ENCODE data around the gene BLID.

Gene BLID

GRCh38 chr11:122115524-122116379, at the start of gene BLID:
Gene BLID (minus strand): TSS chr11:122116215. CDS start chr11:122115922, 293 bp downstream.
- no peak for DNase-seq (ENCODE audit: low spot score)

GRCh38 chr11:122163053-122163819, 47.2 kb upstream of the BLID start:
- DNase-seq (ENCODE audit: low spot score), result no peak

DNA sequence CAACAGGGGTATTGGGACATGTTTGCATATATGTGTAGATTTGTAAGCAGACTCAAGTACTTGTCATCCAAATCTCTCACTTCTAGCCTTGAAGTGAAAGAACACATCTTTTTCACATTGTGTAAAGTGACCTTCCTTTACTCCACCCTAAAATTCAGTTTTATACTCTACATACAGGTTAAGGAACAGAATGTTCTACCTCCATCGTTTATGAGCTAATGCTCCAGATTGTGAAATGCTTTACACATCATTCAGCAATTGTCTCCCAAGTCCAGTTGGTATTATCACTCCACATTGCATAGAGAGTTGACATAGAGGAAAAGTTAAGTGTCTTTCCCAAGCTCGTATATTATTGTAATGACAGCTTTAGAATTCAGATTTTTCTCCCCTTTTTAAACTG, 46.1 kb upstream of the BLID start:
- no peak for DNase-seq (ENCODE audit: low spot score)

GRCh38 chr11:122160841-122161590, 45.0 kb upstream of the BLID start:
- DNase-seq (ENCODE audit: low spot score), result no peak

DNA sequence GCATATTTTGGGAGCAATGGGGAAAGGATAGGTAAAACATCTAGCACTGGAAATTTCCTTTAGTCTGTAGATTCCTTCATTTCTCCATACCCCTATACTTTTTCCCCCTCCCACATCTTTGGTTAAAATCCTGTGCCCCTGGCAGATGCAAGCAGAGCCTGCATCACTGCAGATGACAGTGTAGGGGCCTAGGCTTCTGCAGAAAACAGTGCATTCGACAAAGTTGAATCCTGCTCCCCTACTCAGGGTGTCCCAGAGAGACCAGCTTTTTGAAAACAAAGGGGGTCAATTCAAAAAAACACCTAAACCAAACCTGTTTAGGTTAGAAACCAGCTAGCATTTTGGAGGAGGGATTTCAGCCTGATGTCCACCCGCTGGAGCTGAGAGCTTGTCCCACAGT, 43.8 kb upstream of the BLID start:
- no peak for DNase-seq (ENCODE audit: low spot score)

GRCh38 chr11:122159173-122159721, 43.2 kb upstream of the BLID start:
- DNase-seq (ENCODE audit: low spot score), result no peak

DNA sequence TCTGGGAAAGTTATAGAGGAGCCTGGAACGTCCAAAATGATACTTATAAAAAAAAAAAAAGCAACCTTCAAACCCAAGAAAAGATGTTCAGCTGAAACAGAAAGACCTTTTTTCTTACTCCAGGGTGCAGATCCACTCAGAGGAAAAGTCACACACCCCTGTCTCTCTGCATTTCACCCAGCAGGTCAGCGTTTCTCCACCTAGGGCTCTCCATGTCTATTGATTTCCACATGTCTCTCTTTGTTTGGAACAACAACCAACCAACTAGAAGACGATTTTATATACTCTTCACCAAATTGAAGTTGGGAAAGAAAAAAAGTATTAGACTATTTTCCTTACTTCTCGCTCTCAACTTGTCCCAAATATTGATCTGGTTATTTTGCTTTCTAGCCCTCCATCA, 42.2 kb upstream of the BLID start:
- no peak for DNase-seq (ENCODE audit: low spot score)

- DNase-seq (ENCODE audit: low spot score), result no peak
Measured at GRCh38 chr11:122157653-122158161, 41.7 kb upstream of the BLID start.

GRCh38 chr11:122156940-122157382, 40.9 kb upstream of the BLID start:
- DNase-seq (ENCODE audit: low spot score), result no peak

- DNase-seq (ENCODE audit: low spot score), result no peak
Measured at GRCh38 chr11:122155765-122156527, 39.9 kb upstream of the BLID start.

- no peak for DNase-seq (ENCODE audit: low spot score)
Measured at GRCh38 chr11:122154994-122155393, 39.0 kb upstream of the BLID start.

DNA sequence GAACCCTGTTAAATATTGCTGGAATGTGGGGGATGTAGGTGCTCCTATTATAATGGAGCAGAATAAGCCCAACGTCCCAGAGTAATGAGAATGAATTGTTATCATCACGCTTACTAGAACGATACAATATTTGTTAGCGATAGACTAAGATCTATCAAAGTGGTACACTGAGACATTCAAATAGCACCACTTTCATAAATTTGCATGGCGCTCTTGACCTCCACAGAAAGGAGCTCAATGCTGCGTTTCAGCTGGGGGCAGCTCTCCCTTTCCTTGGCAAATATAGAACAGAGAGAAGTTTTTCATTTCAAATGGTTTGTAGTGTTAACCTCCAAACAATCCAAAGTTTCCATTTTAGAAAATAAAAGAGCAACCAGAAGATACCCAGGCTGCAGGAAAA, 38.2 kb upstream of the BLID start:
- no peak for DNase-seq (ENCODE audit: low spot score)

DNA sequence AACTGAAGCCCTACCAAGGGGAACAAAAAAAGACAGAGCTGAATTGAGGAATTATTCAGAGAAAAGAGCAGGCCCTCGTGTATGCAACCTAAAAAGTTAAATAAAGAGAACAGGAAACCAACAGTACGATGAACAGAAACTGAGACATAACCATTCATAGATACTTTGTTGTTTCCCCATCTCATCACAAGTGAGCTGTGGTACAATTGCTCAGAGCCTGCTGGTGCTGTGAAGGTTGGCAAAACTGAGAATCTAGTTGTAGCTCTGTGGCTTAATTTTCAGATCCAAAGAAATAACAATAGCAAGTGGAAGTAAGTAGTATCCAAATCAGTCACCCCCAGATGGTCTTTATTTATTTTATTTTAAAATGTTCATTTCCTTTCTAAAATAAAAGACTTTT, 37.7 kb upstream of the BLID start:
- no peak for DNase-seq (ENCODE audit: low spot score)

GRCh38 chr11:122150216-122151124, 34.5 kb upstream of the BLID start:
- DNase-seq (ENCODE audit: low spot score), result no peak

DNA sequence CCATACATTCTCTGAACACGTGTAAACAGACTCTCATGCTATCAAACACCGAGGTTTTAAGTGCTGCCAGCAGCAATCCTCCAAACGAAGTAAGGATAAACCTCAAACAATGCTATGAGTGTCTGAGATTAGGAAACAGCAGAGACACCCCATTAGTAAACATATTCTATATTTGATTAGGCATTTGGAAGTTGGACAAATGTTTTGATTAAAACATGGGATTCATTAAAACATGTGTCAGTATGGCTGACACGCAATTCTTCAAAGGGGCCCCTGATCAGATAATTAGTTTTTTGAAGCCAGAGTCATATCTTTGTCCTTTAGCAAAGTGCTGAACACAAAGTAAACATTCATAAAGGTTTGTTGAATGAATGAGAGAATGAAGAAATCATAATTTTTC, 33.2 kb upstream of the BLID start:
- DNase-seq (ENCODE audit: low spot score), result no peak

DNA sequence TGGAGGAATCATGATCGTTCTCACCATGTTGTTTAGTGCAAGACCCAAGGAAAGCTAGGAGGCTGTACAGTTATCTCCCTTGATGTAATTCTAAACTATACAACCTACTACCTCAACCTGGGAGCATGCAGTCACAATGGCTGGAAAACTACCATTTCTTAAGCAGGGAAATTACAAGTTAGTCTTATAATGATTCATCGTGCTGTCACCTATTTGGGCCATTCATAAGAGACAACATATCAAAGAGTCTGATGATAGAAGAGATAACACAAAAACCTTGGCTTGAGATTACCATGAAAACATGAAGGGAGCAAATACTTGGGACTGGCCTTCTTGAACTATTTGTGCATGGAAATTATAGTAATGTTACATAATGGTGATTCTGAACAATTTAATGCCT, 30.5 kb upstream of the BLID start:
- no peak for DNase-seq (ENCODE audit: low spot score)

DNA sequence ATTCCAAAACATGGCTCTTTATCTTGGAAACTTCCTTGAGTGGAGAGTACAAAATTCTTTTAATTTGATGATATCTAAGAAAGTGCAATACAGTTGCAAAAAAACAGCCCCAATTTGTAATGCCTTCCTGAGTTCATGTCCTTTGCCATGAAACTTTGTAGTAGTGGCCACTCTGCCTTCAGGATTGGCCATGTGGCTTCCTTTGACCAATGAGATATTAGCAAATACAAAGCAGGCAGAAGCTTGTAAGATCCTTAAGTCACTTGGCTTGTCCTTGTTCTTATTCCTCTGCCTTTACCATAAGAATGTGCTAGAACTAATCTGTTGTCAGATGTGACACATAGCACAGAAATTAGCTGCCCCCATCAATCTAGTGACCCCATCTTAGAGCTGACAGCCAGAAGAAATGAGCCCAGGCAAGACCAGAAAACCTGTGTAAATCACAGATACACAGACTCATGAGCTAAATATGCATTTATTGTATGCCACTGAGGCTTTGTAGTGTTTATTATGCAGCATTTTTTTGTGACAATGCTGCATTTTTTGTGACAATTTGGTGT, 29.8 kb upstream of the BLID start:
- no peak for DNase-seq (ENCODE audit: low spot score)

GRCh38 chr11:122144752-122145151, 28.7 kb upstream of the BLID start:
- no peak for DNase-seq (ENCODE audit: low spot score)

DNA sequence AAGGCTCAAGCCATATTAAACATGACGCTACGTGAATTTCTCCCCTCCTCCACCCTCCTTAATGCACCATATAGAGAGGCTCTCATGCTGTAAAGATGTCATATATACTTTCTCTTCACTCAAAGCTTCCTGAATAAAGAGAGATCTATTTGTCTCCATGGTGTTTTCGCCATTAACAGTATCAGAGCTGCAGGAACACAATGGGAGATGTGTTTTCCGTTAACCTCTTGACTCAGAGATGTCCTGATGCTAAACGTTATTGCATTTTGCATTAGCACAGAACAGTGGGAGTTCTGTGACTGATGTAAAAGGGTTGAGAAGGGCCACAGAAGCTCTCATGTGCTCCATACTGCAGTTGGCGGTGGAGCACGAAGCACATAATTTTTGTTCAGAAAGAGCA, 25.7 kb upstream of the BLID start:
- no peak for DNase-seq (ENCODE audit: low spot score)

DNA sequence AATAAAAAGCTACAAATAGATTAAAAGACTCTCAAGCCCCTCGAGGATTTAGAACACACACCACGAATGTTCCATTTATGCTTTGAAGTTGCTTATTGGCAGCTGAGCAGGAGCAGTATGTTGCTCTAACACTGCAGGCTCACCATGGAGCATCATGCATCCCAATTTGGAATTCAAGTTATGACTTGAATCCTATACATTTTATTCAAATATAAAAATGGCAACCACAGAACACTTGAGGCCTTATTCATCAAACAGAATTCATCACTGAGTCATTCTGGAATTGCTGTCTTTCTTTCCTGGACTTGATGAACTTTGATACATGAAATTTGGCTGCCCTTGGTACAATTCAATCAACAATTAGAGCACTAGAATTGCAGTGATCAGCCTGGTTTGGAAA, 24.5 kb upstream of the BLID start:
- DNase-seq (ENCODE audit: low spot score), result no peak

Measured in germinal center (tissue), 1 donor.